ENCODE results near the gene RNF181. TPM values are rescaled to one million over a fixed set of nuclear protein-coding genes. Genes with fewer than 3 reads are reported as not detected.

Gene RNF181
- total and polyA plus RNA-seq, 2 of the 13 experiments (the other 11 are each of a cell fraction or from before 2014, with no cell fraction given), result 224 to 578 TPM

GRCh38 chr2:85584857-85585780 is 10.4 kb upstream of the RNF181 start (continued):
- TF ChIP-seq AFF4 (CRISPR knock-in tag; IDR thresholded peaks at IDR 0.05), result no peak
- TF ChIP-seq ZNF124 (CRISPR knock-in tag; IDR thresholded peaks at IDR 0.05), result peak; percentile 76; the same call in 1 of the 2 replicates
- TF ChIP-seq ZNF180 (CRISPR knock-in tag; IDR thresholded peaks at IDR 0.05; ENCODE audit: borderline replicate concordance, low read depth), result no peak
- 0 out of 2 replicates have a peak, but pooled peaks have one; percentile 88 for TF ChIP-seq IRF1 (CRISPR knock-in tag; IDR thresholded peaks at IDR 0.05; ENCODE audit: low read depth)
- peak; percentile 79 for TF ChIP-seq ZNF143 (CRISPR knock-in tag; IDR thresholded peaks at IDR 0.05)
- 0 out of 2 replicates have a peak, but pooled peaks have one; percentile 38 for TF ChIP-seq KLF12 (CRISPR knock-in tag; IDR thresholded peaks at IDR 0.05; ENCODE audit: borderline replicate concordance)
- TF ChIP-seq LRRFIP1 (CRISPR knock-in tag; conservative IDR thresholded peaks at IDR 0.05), result no peak
- TF ChIP-seq TBP (CRISPR knock-in tag; IDR thresholded peaks at IDR 0.05), result no peak
- TF ChIP-seq MYPOP (CRISPR knock-in tag; IDR thresholded peaks at IDR 0.05), result no peak
- TF ChIP-seq CHD4 (IDR thresholded peaks at IDR 0.05; ENCODE audit: borderline replicate concordance, low read length), result peak; percentile 24; the same call in 1 of the 2 replicates
- TF ChIP-seq RORA (CRISPR knock-in tag; IDR thresholded peaks at IDR 0.05), result no peak
- peak; percentile 79 for TF ChIP-seq ZNF276 (CRISPR knock-in tag; IDR thresholded peaks at IDR 0.05; ENCODE audit: low read depth)
- peak; percentile 61; the same call in 1 of the 2 replicates for TF ChIP-seq SMAD3 (CRISPR knock-in tag; IDR thresholded peaks at IDR 0.05)
- TF ChIP-seq RCOR2 (CRISPR knock-in tag; IDR thresholded peaks at IDR 0.05), result peak; percentile 64
- no peak for TF ChIP-seq SP2 (CRISPR knock-in tag; IDR thresholded peaks at IDR 0.05)
- no peak for TF ChIP-seq IKZF4 (CRISPR knock-in tag; IDR thresholded peaks at IDR 0.05; ENCODE audit: borderline replicate concordance, low read depth, not compliant biosample characterization)
- no peak for TF ChIP-seq ZBTB1 (CRISPR knock-in tag; IDR thresholded peaks at IDR 0.05; ENCODE audit: borderline replicate concordance)
